GM18508 (cell line): Measurements from ENCODE around the gene GNAQ.

ENCODE experiments used
- ATAC-seq: cut with Tn5 transposase; IDR thresholded peaks from one replicate; pipeline ENCODE4 v1.9.1; 2021; ENCODE audit warnings: moderate number of reproducible peaks; ENCODE audit not compliant: insufficient read depth, unreplicated experiment

Gene GNAQ

DNA sequence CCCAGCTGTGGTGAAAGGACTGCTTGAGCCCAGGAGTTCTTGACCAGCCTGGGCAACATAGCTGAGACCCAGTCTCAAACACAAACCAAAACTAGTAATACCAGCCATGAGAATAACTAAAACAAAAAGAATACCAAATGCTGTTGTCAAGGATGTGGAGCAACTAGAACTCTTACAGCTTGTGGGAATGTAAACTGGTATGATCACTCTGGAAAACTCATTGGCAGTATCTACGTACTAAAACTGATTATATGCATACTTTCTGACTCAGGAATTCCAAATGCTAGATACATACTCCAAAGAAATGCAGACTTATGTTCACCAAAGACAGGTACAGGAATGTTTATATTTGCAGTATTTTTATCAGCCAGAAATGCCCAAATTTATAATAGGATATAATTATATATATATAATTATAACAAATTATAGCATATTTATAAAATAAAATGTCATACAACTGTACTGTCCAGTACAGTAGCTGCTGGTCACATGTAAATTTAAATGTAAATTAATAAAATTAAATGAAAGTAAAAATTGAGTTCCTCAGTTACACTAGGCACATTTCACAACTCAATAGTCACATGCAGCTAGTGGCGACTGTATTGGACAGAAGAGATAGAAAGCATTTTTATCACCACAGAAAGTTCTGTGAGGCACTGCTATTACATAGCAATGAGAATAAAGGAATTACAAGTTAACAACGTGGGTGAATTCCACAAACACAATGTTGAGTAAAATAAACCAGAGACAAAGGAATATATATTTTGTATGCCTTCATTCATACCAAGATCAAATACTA, 118.5 kb downstream of the GNAQ start:
- no peak for ATAC-seq

- ATAC-seq = no peak
Measured at GRCh38 chr9:77911928-77912327, 119.7 kb downstream of the GNAQ start.

DNA sequence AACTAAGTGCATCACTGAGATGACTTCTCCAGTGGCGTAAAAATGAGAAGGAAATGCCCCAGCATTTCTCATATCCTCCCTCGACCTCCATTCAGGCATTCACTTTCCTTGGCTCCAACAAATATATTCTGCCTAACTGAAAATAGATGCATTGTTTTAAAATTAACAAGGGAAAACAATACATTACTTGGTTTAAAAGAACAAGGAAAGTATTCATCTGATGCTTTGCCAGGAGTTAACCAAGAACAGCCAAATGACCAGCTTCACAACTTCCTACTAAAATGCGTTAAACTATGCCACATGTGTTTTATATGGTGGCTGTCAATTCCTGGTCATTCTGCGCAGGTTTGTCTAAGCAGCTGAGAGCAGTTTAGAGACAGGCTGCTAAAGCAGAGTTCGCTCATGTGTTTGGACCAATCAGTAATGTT, 121.4 kb downstream of the GNAQ start:
- ATAC-seq = no peak

DNA sequence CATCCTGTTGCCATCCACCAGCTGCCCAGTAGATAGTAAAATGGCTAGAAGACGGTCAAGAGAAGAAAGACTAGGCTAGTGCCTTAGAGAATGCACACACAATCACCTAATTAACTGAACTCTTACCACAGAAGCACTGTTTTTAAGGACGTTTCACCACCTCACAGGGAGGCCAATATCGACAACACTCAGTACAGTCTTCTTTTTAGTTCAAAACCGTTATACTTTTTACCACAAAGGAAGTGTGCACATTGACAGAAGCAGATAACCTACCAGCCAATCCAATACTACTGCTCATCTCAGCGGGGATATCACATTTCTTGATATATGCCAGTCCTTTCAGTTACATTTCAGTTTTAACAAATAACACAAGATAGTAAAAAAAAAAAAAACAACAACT, 122.3 kb downstream of the GNAQ start:
- no peak for ATAC-seq

DNA sequence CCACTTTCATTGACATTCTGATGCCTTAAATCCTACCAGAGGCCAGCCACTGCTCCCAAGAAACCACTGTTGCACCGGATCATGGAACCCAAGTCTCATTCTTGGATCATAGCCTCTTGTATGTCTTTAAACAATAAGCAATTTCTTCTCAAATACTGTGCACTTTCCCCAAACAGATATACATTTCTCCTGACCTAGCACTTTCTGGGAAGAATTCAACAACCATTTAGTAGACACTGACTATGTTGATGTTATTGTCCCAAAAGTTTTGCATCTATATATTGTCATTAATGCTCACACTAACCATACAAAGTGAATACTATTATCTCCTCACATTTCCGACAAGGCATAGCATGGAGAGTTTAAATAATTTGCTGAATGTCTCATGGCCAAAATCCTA, 123.3 kb downstream of the GNAQ start:
- ATAC-seq = no peak

DNA sequence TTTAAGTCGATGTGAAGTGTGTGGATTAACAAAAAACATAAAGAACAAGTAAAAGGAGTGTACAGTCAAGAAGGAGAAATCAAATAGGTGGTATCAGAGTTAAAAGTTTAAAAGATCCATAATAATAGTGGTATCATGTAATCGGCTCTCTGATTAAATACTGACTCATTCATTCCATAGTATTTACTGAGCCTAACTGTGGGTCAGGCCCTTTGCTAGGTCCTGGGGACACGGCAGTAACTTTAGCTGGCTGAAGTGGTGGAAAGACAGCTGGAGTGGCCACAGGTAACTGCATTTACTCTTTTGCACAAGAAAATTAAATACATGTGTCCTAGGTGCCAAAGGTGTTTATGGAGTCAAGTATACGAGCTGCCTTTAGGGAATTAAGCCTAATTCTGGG, 124.0 kb downstream of the GNAQ start:
- no peak for ATAC-seq

GRCh38 chr9:77906991-77907390, 124.6 kb downstream of the GNAQ start:
- no peak for ATAC-seq

DNA sequence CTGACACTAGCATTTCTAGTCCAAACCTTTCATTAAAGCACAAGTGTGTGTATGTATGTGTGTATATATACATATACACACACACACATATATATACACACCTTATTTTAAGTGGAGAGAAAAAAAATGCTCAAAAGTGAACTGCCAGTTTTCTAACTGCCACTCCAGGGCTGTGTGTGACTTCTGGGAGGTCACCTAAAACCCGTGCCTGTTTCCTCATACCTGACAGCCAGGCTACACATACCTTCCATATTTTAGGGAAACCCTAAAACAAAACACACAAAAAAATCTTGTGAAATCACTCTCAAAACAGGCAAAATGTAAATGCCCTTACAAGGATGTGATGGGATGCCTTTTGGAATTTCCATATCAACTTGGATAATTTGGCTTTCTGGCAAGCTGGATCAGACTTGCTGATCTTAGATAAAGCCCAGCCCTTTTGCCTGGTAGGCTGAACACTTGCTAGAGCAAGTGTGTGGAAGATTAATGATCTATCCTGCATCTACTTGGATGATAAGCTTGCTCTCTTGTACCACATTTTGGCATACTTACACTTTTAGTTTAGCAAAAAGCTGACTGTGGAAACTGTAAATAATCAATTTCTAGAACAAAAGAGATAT, 127.8 kb downstream of the GNAQ start:
- ATAC-seq = no peak

- ATAC-seq = no peak
Measured at GRCh38 chr9:77901771-77902170, 129.8 kb downstream of the GNAQ start.

DNA sequence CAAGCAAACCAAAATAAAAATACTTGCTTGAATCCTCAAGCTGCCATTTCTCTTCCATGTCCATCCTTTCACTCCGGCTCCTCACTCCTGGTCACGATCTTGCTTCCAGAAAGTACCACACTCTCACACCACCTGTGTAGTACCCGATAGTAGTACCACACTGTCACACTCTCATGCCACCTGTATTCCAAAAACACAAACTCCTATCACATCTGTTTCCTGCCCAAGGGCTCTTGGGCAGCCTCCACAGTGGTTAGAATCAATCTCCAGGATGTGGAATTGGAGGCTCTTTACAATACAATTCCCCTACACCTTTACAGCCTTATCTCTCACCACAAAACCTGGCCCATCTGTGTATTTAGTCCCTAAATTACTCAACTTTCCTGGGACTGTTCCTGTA, 130.6 kb downstream of the GNAQ start:
- no peak for ATAC-seq

DNA sequence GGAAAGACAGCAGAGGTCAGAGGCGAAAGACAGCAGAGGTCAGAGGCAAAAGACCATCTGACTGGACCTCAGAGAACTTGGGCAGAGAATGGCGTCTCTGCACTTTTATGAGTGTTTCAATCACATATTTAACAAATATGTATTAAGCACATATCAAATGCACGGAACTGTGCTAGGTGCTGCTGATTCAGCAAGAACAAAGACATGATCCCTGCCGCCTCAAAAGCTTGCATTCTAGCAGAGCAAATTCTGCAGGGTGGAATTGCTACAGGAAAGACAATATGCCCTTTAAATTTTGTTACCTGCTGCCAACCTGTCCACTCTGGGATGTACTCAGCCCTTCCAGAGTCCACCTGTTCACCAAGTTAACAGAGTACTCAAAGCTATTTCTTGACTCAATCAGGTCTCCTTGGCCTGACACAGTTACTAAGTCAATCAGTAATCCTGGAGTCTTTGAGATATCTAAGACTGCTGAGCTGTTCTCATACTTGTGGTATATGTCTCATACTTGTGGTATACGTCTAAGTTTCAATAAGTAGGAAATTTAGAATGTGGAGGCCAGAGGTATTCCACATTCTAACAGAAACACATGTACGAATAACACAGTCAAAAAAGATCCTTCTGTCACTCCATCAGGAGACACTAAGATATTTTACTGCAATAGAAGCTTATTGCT, 131.8 kb downstream of the GNAQ start:
- no peak for ATAC-seq

- ATAC-seq = no peak
Measured at GRCh38 chr9:77898864-77899263, 132.7 kb downstream of the GNAQ start.

GRCh38 chr9:77896938-77897667, 134.5 kb downstream of the GNAQ start:
- ATAC-seq = no peak

DNA sequence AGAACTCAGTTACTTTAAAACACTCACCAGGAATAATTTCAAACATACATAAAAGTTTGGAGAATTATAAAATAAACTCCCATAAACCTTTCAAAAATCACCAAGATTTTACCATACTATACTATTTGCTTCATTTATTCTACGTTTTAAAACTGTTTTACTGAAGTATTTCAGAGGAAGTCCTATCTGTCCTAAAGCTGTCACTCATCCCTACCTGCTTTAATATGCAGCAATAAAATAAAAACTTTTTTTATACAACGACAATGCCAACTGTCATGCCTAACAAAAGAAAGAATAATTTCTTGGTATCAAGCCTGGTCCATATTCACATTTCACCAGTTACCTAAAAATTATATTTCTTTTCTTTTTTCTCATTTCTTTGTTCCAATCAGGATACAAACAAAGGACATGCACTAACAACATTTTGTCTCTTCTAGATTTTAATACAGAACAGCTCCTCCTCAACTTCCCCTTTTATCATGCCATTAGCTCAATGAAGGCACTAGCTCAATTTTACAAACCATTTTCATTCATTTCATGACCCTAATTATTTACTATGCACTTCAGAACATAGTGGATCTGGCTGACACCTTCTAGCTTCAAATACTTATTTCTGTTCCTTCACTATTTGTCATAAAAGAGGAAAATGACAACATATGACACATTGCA, 135.2 kb downstream of the GNAQ start:
- ATAC-seq = no peak

- ATAC-seq = no peak
Measured at GRCh38 chr9:77893706-77894105, 137.9 kb downstream of the GNAQ start.

- ATAC-seq = no peak
Measured at GRCh38 chr9:77892955-77893514, 138.6 kb downstream of the GNAQ start.

DNA sequence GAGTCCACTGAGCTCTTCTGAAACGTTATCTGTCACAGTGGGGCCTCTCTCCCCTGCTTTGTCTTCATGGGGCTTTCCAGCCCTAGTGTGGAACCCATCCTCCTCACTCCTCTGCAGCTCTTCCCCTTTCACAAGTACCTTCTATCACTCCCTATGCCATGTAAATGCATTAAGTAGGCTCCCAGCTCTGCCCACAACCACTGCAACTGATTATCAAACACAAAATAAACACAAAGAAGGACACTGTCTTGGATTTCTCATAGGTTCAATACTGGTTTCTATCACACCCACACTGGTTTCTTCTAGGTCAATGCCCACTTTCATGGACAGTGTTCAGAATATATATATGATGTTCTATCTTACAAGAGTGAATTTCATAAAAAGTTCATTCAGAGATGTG, 139.4 kb downstream of the GNAQ start:
- no peak for ATAC-seq

GRCh38 chr9:77891128-77891800, 140.3 kb downstream of the GNAQ start:
- ATAC-seq = no peak

- ATAC-seq = no peak
Measured at GRCh38 chr9:77887662-77888061, 143.9 kb downstream of the GNAQ start.
